GM23338 (cell line): ENCODE data around the gene SAA2. TPM values are rescaled to one million over a fixed set of nuclear protein-coding genes. Genes with fewer than 3 reads are reported as not detected.

Experiments used
- ATAC-seq: fragments of 200-7000 bp; cut with Tn5 transposase; 3 replicates; pipeline ENCODE4 v1.9.1; 2020
- DNase-seq: peaks from one replicate; pipeline ENCODE4 v3.0.0-alpha.2; 2015; ENCODE audit warnings: low spot score
- H2AFZ ChIP-seq: fragments of 200-600 bp; sonication (generic); 2 replicates; pipeline ENCODE4 v1.8.0; 2016; ENCODE audit warnings: antibody characterized with exemption, mild to moderate bottlenecking, moderate library complexity
- H3F3A ChIP-seq: fragments of 200-600 bp; sonication (generic); replicated peaks from 2 replicates; pipeline ENCODE4 v1.8.0; 2017; ENCODE audit warnings: antibody characterized with exemption, mixed run types, low read depth
- H3K27ac ChIP-seq: fragments of 200-600 bp; sonication (generic); 2 replicates; pipeline ENCODE4 v1.6.1; 2016; ENCODE audit warnings: low read depth
- H3K27me3 ChIP-seq: fragments of 200-600 bp; sonication (generic); 2 replicates; pipeline ENCODE4 v1.8.0; 2016; ENCODE audit warnings: mild to moderate bottlenecking, mixed run types, moderate library complexity; ENCODE audit not compliant: insufficient read depth
- H3K36me3 ChIP-seq: fragments of 200-600 bp; sonication (generic); 2 replicates; pipeline ENCODE4 v1.8.0; 2016; ENCODE audit warnings: mild to moderate bottlenecking; ENCODE audit not compliant: insufficient read depth
- H3K4me1 ChIP-seq: fragments of 200-600 bp; sonication (generic); 2 replicates; pipeline ENCODE4 v1.8.0; 2016; ENCODE audit warnings: mild to moderate bottlenecking, moderate library complexity; ENCODE audit not compliant: insufficient read depth
- H3K4me2 ChIP-seq: fragments of 200-600 bp; sonication (generic); 2 replicates; pipeline ENCODE4 v1.7.1; 2017; ENCODE audit warnings: mixed run types
- H3K4me3 ChIP-seq: fragments of 200-600 bp; sonication (generic); 2 replicates; pipeline ENCODE4 v1.6.1; 2016; ENCODE audit warnings: mixed run types
- H3K79me2 ChIP-seq: fragments of 200-600 bp; sonication (generic); replicated peaks from 2 replicates; pipeline ENCODE4 v1.8.0; 2017; ENCODE audit warnings: mild to moderate bottlenecking; ENCODE audit not compliant: insufficient read depth
- H3K9me2 ChIP-seq: fragments of 200-600 bp; sonication (generic); 2 replicates; pipeline ENCODE4 v1.8.0; 2017; ENCODE audit not compliant: insufficient read depth
- H4K20me1 ChIP-seq: fragments of 200-600 bp; sonication (generic); replicated peaks from 2 replicates; pipeline ENCODE4 v1.8.0; 2017; ENCODE audit warnings: mild to moderate bottlenecking; ENCODE audit not compliant: insufficient read depth
- H3K27ac Mint-ChIP-seq: 2 replicates; pipeline ENCODE4 v1.8.0; 2020; ENCODE audit warnings: inconsistent platforms, mild to moderate bottlenecking, moderate library complexity, mixed read lengths
- H3K27me3 Mint-ChIP-seq: 3 replicates; pipeline ENCODE4 v1.8.0; 2022; ENCODE audit warnings: low read depth, mild to moderate bottlenecking, moderate library complexity, mixed read lengths, inconsistent platforms; ENCODE audit not compliant: insufficient read depth, poor library complexity
- H3K36me3 Mint-ChIP-seq: 3 replicates; pipeline ENCODE4 v1.8.0; 2021; ENCODE audit warnings: low read depth, mild to moderate bottlenecking, inconsistent platforms, moderate library complexity, mixed read lengths
- H3K4me1 Mint-ChIP-seq: 3 replicates; pipeline ENCODE4 v1.8.0; 2020; ENCODE audit warnings: mild to moderate bottlenecking, inconsistent platforms, mixed read lengths
- H3K4me3 Mint-ChIP-seq: 3 replicates; pipeline ENCODE4 v1.8.0; 2021; ENCODE audit warnings: moderate library complexity, mild to moderate bottlenecking, inconsistent platforms, mixed read lengths
- H3K9me3 Mint-ChIP-seq: 3 replicates; pipeline ENCODE4 v1.8.0; 2020; ENCODE audit warnings: moderate library complexity, mild to moderate bottlenecking, inconsistent platforms, mixed read lengths
- CREB1 ChIP-seq: fragments of 250-450 bp; sonication (Bioruptor Pico); IDR thresholded peaks from 2 replicates; pipeline ENCODE4 v1.5.0; 2020; ENCODE audit warnings: low read depth, mild to moderate bottlenecking, moderate library complexity
- CTCF ChIP-seq, 2 experiments: fragments of 200-600 bp in 1 of 2; sonication (generic) in 1 of 2; conservative IDR thresholded peaks; 2 replicates each; pipeline versions ENCODE4 v1.5.1 to v1.6.1; 2016 to 2017; ENCODE audit warnings: antibody characterized with exemption in 2 of 2, low read depth in 2 of 2, mild to moderate bottlenecking in 2 of 2, moderate library complexity in 1 of 2
- ETS1 ChIP-seq: IDR thresholded peaks from 2 replicates; pipeline ENCODE4 v1.6.1; 2016; ENCODE audit warnings: antibody characterized with exemption
- EZH2 ChIP-seq: fragments of 200-600 bp; sonication (generic); IDR thresholded peaks from one replicate; pipeline ENCODE4 v1.8.0; 2017; ENCODE audit warnings: antibody characterized with exemption, mild to moderate bottlenecking, low read depth; ENCODE audit not compliant: unreplicated experiment
- EZH2phosphoT487 ChIP-seq: fragments of 200-600 bp; sonication (generic); IDR thresholded peaks from one replicate; pipeline ENCODE4 v1.8.1; 2018; ENCODE audit warnings: antibody characterized with exemption; ENCODE audit not compliant: unreplicated experiment
- JUNB ChIP-seq: IDR thresholded peaks from one replicate; pipeline ENCODE4 v1.6.1; 2016; ENCODE audit warnings: antibody characterized with exemption; ENCODE audit not compliant: unreplicated experiment
- NANOG ChIP-seq: IDR thresholded peaks from 2 replicates; pipeline ENCODE4 v1.6.1; 2016; ENCODE audit warnings: antibody characterized with exemption, borderline replicate concordance
- POLR2AphosphoS5 ChIP-seq: IDR thresholded peaks from 2 replicates; pipeline ENCODE4 v1.6.1; 2016; ENCODE audit warnings: antibody characterized with exemption, low read depth
- REST ChIP-seq: IDR thresholded peaks from one replicate; pipeline ENCODE4 v1.6.1; 2018; ENCODE audit warnings: antibody characterized with exemption; ENCODE audit not compliant: unreplicated experiment
- STAT1 ChIP-seq: IDR thresholded peaks from one replicate; pipeline ENCODE4 v1.6.1; 2016; ENCODE audit warnings: antibody characterized with exemption; ENCODE audit not compliant: unreplicated experiment
- ZNF114 ChIP-seq: fragments of 250-450 bp; sonication (Bioruptor Pico); IDR thresholded peaks from 2 replicates; pipeline ENCODE4 v1.5.0; 2020; ENCODE audit warnings: mild to moderate bottlenecking, moderate library complexity
- ZNF331 ChIP-seq: fragments of 250-450 bp; sonication (Bioruptor Pico); IDR thresholded peaks from 2 replicates; pipeline ENCODE4 v1.5.0; 2020; ENCODE audit warnings: low read depth, mild to moderate bottlenecking, moderate library complexity
- ZNF462 ChIP-seq: fragments of 250-450 bp; sonication (Bioruptor Pico); IDR thresholded peaks from 2 replicates; pipeline ENCODE4 v1.5.0; 2020; ENCODE audit warnings: mild to moderate bottlenecking, moderate library complexity
- polyA plus RNA-seq: library from polyadenylated mRNA; unstranded; fragments of >200 nt; fragmentation: Nextera tagmentation; extraction: Ambion mirVana; gene quantifications from 2 replicates; pipeline ENCODE4 v1.2.1, GENCODE V29; 2016
- total RNA-seq: library from RNA; depleted of rRNA; stranded (reverse); fragments of >200 nt; shearing (Covaris generic); gene quantifications from 2 replicates; pipeline ENCODE4 v1.2.3, GENCODE V29; 2014

The SAA2 gene
- total and polyA plus RNA-seq, 2 experiments from 2014 or later = not detected

GRCh38 chr11:18223591-18224387 is 24.7 kb downstream of the SAA2 start:
- Histone ChIP-seq H3K4me2 (no peak overlapping the region), H3K79me2 (no peaks in the 10 kb centered on the region), H3K4me3 (no peak overlapping the region), H4K20me1 (no peaks in the 10 kb centered on the region), H2AFZ (no peak overlapping the region), H3K27ac (no peak overlapping the region), H3K9me2 (no peaks in the 10 kb centered on the region), H3K36me3 (no peaks in the 10 kb centered on the region), H3K27me3 (no peaks in the 10 kb centered on the region), H3F3A (no peaks in the 10 kb centered on the region), H3K4me1 (no peaks in the 10 kb centered on the region)
- peaks cover 2% of the 10 kb centered on the region for H3K27me3 Mint-ChIP-seq
- H3K4me3 Mint-ChIP-seq = no peak overlapping the region
- H3K27ac Mint-ChIP-seq = no peak overlapping the region
- H3K36me3 Mint-ChIP-seq = peaks cover 2% of the 10 kb centered on the region; the same call in 1 of the 3 replicates
- TF ChIP-seq ZNF114 (CRISPR knock-in tag) = no peak
- no peak for TF ChIP-seq ETS1
- no peak for TF ChIP-seq CREB1 (CRISPR knock-in tag)
- TF ChIP-seq NANOG = no peak
- TF ChIP-seq CTCF (conservative IDR thresholded peaks at IDR 0.05; ENCODE audit: low read depth in 2 of 2) = no peak
- TF ChIP-seq JUNB = no peak
- no peak for TF ChIP-seq EZH2phosphoT487
- no peak for TF ChIP-seq STAT1
- TF ChIP-seq POLR2AphosphoS5 = no peak
- no peak for TF ChIP-seq REST
- no peak for TF ChIP-seq ZNF331 (CRISPR knock-in tag)
- no peak for TF ChIP-seq ZNF462 (CRISPR knock-in tag)
- no peak for TF ChIP-seq EZH2
- ATAC-seq (no peak), DNase-seq (no peak)
- peaks cover 12% of the 10 kb centered on the region for H3K9me3 Mint-ChIP-seq
- H3K4me1 Mint-ChIP-seq = no peaks in the 10 kb centered on the region; the same call in 2 of the 3 replicates
